GM12873 (cell line): ENCODE results near the gene MAK.
A peak's percentile ranks its signal among the peaks of the same experiment; 100 is the strongest.

Experiments used
- TF ChIP-seq, protein P1 (sequence below): IDR thresholded peaks from 2 replicates; pipeline ENCODE4 v1.5.1; 2012; ENCODE audit warnings: low read depth, mild to moderate bottlenecking, moderate library complexity, low read length, control low read depth; ENCODE audit not compliant: insufficient read depth; ENCODE audit errors: missing control alignments

The MAK gene

GRCh38 chr6:10861086-10861485 lies 22.7 kb upstream of the MAK start:
- TF ChIP-seq, protein P1, sequence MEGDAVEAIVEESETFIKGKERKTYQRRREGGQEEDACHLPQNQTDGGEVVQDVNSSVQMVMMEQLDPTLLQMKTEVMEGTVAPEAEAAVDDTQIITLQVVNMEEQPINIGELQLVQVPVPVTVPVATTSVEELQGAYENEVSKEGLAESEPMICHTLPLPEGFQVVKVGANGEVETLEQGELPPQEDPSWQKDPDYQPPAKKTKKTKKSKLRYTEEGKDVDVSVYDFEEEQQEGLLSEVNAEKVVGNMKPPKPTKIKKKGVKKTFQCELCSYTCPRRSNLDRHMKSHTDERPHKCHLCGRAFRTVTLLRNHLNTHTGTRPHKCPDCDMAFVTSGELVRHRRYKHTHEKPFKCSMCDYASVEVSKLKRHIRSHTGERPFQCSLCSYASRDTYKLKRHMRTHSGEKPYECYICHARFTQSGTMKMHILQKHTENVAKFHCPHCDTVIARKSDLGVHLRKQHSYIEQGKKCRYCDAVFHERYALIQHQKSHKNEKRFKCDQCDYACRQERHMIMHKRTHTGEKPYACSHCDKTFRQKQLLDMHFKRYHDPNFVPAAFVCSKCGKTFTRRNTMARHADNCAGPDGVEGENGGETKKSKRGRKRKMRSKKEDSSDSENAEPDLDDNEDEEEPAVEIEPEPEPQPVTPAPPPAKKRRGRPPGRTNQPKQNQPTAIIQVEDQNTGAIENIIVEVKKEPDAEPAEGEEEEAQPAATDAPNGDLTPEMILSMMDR = no peak

DNA sequence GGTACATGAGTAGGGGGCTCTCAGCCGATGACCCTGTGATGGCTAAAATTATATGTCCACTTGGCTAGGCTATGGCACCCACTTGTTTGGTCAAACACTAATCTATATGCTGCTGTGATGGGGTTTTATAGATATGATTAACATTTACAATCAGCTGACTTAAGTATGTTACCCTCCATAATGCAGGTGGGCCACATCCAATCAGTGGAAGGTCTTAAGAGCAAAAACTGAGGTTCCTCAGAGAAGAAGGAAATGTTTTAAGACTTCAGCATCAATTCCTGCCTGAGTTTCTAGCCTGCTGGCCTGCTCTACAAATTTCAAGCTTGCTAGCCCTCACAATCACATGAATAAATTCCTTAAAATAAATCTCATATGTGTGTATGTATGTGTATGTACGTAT lies 18.9 kb upstream of the MAK start:
- TF ChIP-seq, protein P1 = no peak

GRCh38 chr6:10854922-10855632 lies 16.7 kb upstream of the MAK start:
- TF ChIP-seq, protein P1 = no peak

GRCh38 chr6:10852361-10852960 lies 14.1 kb upstream of the MAK start:
- TF ChIP-seq, protein P1 = no peak

DNA sequence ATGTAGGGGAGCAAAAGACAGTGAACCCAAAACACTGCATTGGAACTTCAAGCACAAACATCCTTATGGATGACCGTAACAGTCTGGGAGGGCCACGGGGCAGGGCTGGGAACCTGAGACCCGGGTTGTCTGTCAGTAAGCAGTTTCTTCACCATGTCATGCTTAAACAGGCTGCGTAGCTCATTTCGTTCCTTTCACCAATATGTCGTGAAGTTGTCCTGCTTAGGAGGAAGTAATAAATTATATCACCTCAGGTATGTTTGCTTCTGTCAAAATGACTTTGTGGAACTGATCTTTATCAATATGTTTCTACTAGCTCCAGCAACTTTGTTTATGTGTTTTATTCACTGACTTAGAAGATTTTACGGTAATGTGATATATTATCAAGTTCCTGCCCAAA lies 12.4 kb upstream of the MAK start:
- TF ChIP-seq, protein P1 = no peak

DNA sequence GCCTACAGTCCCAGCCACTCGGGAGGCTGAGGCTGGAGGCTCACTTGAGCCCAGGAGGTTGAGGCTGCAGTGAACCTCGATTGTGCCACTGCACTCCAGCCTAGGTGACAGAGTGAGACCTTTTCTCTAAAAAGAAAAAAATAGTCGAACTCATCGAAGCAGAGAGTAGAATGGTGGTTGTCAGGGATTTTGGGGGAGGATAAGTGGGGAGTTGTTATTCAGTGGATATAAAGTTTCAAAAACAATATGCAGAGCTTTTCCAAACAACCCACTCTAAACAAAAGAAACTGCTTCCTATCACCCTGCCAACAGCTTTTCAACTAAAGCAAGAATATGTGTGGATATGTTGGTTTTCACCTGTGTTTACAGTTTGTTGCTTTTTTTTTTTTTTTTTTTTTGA lies 11.6 kb upstream of the MAK start:
- TF ChIP-seq, protein P1 = no peak

DNA sequence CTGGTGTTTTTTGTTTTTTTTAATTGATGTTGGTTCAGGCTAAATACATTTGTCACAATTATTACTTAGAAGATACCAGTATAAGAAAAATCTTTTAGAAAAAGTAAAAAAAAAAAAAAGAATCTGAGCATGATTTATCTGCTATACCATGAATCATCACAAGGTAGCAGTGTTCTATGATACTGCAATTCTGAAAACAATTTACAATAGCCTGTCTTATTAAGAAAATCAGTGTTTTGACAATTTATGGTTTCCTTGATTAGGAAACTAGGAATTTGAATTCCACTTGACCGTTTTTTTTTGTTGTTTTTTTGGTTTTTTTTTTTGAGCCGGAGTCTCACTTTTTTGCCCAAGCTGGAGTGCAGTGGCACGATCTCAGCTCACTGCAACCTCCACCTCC lies 9.3 kb upstream of the MAK start:
- TF ChIP-seq, protein P1 = peak; percentile 29
